Caki2 (cell line): ENCODE data around the gene C9orf50. TPM values are rescaled to one million over a fixed set of nuclear protein-coding genes. Genes with fewer than 3 reads are reported as not detected.

Source experiments
- DNase-seq: peaks from one replicate; pipeline ENCODE4 v3.0.0-alpha.2; 2015; ENCODE audit warnings: low read depth
- in situ Hi-C: cut with HindIII; loops from 2 replicates; pipeline ENCODE4 v1.10.0; 2016; ENCODE audit warnings: low sequenced_read_pairs, low pct_unique_long_range_greater_than_20kb, mixed read lengths
- total RNA-seq: library from RNA; depleted of rRNA; stranded (reverse); fragments of >200 nt; shearing (Covaris generic); gene quantifications from 2 replicates; pipeline ENCODE4 v1.2.3, GENCODE V29; 2014; ENCODE audit warnings: low replicate concordance

Gene C9orf50
- total RNA-seq, 1 experiment from 2014 or later: not detected

- DNase-seq: no peak
- in situ Hi-C loops: no loop called here
Measured at GRCh38 chr9:129583308-129584038, 37.4 kb downstream of the C9orf50 start.

- in situ Hi-C loops: no loop called here
- no peak for DNase-seq
Measured at GRCh38 chr9:129582855-129583254, 38.0 kb downstream of the C9orf50 start.

GRCh38 chr9:129581505-129582189, 39.3 kb downstream of the C9orf50 start:
- in situ Hi-C loops: no loop called here

GRCh38 chr9:129580211-129580915, 40.5 kb downstream of the C9orf50 start:
- in situ Hi-C loops: no loop called here
- DNase-seq: peak; percentile 91

More at GRCh38 chr9:129581505-129582189, 39.3 kb downstream of the C9orf50 start:
- DNase-seq: no peak

- DNase-seq: no peak
- in situ Hi-C loops: no loop called here
Measured at GRCh38 chr9:129579294-129579693, 41.6 kb downstream of the C9orf50 start.

- in situ Hi-C loops: no loop called here
- no peak for DNase-seq
Measured at GRCh38 chr9:129576546-129577543, 44.1 kb downstream of the C9orf50 start.

GRCh38 chr9:129575818-129576217, 45.1 kb downstream of the C9orf50 start:
- no peak for DNase-seq
- in situ Hi-C loops: no loop called here

GRCh38 chr9:129574911-129575585, 45.9 kb downstream of the C9orf50 start:
- peak; percentile 40 for DNase-seq
- in situ Hi-C loops: no loop called here

GRCh38 chr9:129573977-129574376, 46.9 kb downstream of the C9orf50 start:
- DNase-seq: no peak
- in situ Hi-C loops: no loop called here

GRCh38 chr9:129572517-129572916, 48.4 kb downstream of the C9orf50 start:
- DNase-seq: no peak
- in situ Hi-C loops: no loop called here

GRCh38 chr9:129572052-129572425, 48.9 kb downstream of the C9orf50 start:
- in situ Hi-C loops: no loop called here
- DNase-seq: no peak

- in situ Hi-C loops: no loop called here
- DNase-seq: no peak
Measured at GRCh38 chr9:129571298-129572051, 49.4 kb downstream of the C9orf50 start.

GRCh38 chr9:129570450-129571297, 50.2 kb downstream of the C9orf50 start:
- DNase-seq: peak; percentile 59
- in situ Hi-C loops: no loop called here

- DNase-seq: no peak
- in situ Hi-C loops: no loop called here
Measured at GRCh38 chr9:129569502-129570449, 51.1 kb downstream of the C9orf50 start.
